Measurements from ENCODE around the gene OR13C8.
"Not testable (repeated sequence)": the region's sequence is repeated elsewhere in the genome, so short reads cannot be mapped to it uniquely, and the experiment has no call there.

OR13C8 gene

GRCh38 chr9:104568868-104569267 is at the start of gene OR13C8:
OR13C8 (plus strand) TSS chr9:104569168; CDS start chr9:104569168, 0 bp downstream.
- no peak for DNase-seq (ENCODE audit: low read depth, low spot score)

- not testable (repeated sequence) for DNase-seq (ENCODE audit: low read depth, low spot score)
Observed at GRCh38 chr9:104520241-104520640, 48.7 kb upstream of the OR13C8 start.

- DNase-seq (ENCODE audit: low read depth, low spot score) = no peak
Observed at GRCh38 chr9:104527109-104527508, 41.9 kb upstream of the OR13C8 start, which contains the start of gene OR13C4. OR13C4 (minus strand) TSS chr9:104527209; CDS start chr9:104527209, 0 bp downstream.

GRCh38 chr9:104536756-104537155 is 32.2 kb upstream of the OR13C8 start, which contains the start of gene OR13C3:
OR13C3 (minus strand) TSS chr9:104536856; CDS start chr9:104536723, 133 bp downstream.
- DNase-seq (ENCODE audit: low read depth, low spot score) = no peak

GRCh38 chr9:104539275-104539674 is 29.7 kb upstream of the OR13C8 start:
- no peak for DNase-seq (ENCODE audit: low read depth, low spot score)

GRCh38 chr9:104544644-104545043 is 24.3 kb upstream of the OR13C8 start:
- DNase-seq (ENCODE audit: low read depth, low spot score) = no peak

GRCh38 chr9:104553261-104553660 is 15.7 kb upstream of the OR13C8 start:
- no peak for DNase-seq (ENCODE audit: low read depth, low spot score)

- DNase-seq (ENCODE audit: low read depth, low spot score) = no peak
Observed at GRCh38 chr9:104555521-104555920, 13.4 kb upstream of the OR13C8 start.

GRCh38 chr9:104556830-104557634 is 11.9 kb upstream of the OR13C8 start:
- DNase-seq (ENCODE audit: low read depth, low spot score) = no peak

- no peak for DNase-seq (ENCODE audit: low read depth, low spot score)
Observed at GRCh38 chr9:104564358-104564757, 4.6 kb upstream of the OR13C8 start.

GRCh38 chr9:104572612-104573011 is 3.6 kb downstream of the OR13C8 start:
- no peak for DNase-seq (ENCODE audit: low read depth, low spot score)

- no peak for DNase-seq (ENCODE audit: low read depth, low spot score)
Observed at GRCh38 chr9:104575456-104575855, 6.5 kb downstream of the OR13C8 start.

- no peak for DNase-seq (ENCODE audit: low read depth, low spot score)
Observed at GRCh38 chr9:104577263-104577662, 8.3 kb downstream of the OR13C8 start.

GRCh38 chr9:104580562-104580961 is 11.6 kb downstream of the OR13C8 start:
- no peak for DNase-seq (ENCODE audit: low read depth, low spot score)

- no peak for DNase-seq (ENCODE audit: low read depth, low spot score)
Observed at GRCh38 chr9:104586496-104587180, 17.7 kb downstream of the OR13C8 start.

- DNase-seq (ENCODE audit: low read depth, low spot score) = no peak
Observed at GRCh38 chr9:104589626-104590025, 20.7 kb downstream of the OR13C8 start.

- not testable (repeated sequence) for DNase-seq (ENCODE audit: low read depth, low spot score)
Observed at GRCh38 chr9:104598749-104599148, 29.8 kb downstream of the OR13C8 start.

GRCh38 chr9:104599313-104599712 is 30.3 kb downstream of the OR13C8 start, which contains the start of gene OR13C5:
OR13C5 (minus strand) TSS chr9:104599413; CDS start chr9:104599413, 0 bp downstream.
- DNase-seq (ENCODE audit: low read depth, low spot score) = not testable (repeated sequence)

- no peak for DNase-seq (ENCODE audit: low read depth, low spot score)
Observed at GRCh38 chr9:104604801-104605200, 35.8 kb downstream of the OR13C8 start.

GRCh38 chr9:104605527-104605926 is 36.6 kb downstream of the OR13C8 start, which contains the start of gene OR13C2:
OR13C2 (minus strand) TSS chr9:104605627; CDS start chr9:104605627, 0 bp downstream.
- DNase-seq (ENCODE audit: low read depth, low spot score) = not testable (repeated sequence)

GRCh38 chr9:104606152-104606551 is 37.2 kb downstream of the OR13C8 start:
- DNase-seq (ENCODE audit: low read depth, low spot score) = no peak

- no peak for DNase-seq (ENCODE audit: low read depth, low spot score)
Observed at GRCh38 chr9:104608336-104608735, 39.4 kb downstream of the OR13C8 start.

Measured in activated CD4-positive, CD25-positive, alpha-beta regulatory T cell treated with anti-CD3 and anti-CD28 coated beads, Interleukin-2, amount 50 U/mL, for 16 hours (primary cell).